Upper lobe of left lung (tissue), 4 donors: Measurements from ENCODE around the gene GULP1.

Source experiments
- CTCF ChIP-seq, 6 experiments: fragments of 450-650 bp in 4 of 6; fragments of 200-600 bp in 2 of 6; sonication (generic) in 2 of 6; IDR thresholded peaks; one replicate each; pipeline ENCODE4 v1.5.1; 2016 to 2019; ENCODE audit warnings: antibody characterized with exemption in 6 of 6
- POLR2A ChIP-seq, 4 donors: fragments of 450-650 bp; IDR thresholded peaks; one replicate each; pipeline ENCODE4 v1.5.1; 2016 to 2017; ENCODE audit warnings: antibody characterized with exemption in 4 of 4, mild to moderate bottlenecking in 2 of 4
- POLR2AphosphoS5 ChIP-seq, 2 donors: sonication (generic); formaldehyde crosslinking; IDR thresholded peaks; one replicate each; pipeline ENCODE4 v1.5.1; 2017; ENCODE audit warnings: antibody characterized with exemption in 2 of 2

- TF ChIP-seq POLR2A (IDR thresholded peaks at IDR 0.05): no peak
- TF ChIP-seq POLR2AphosphoS5 (IDR thresholded peaks at IDR 0.05): no peak
- TF ChIP-seq CTCF (IDR thresholded peaks at IDR 0.05): no peak
Measured at GRCh38 chr2:188629753-188630527, 338.3 kb downstream of the GULP1 start.
